HG03469 (cell line): ENCODE results near the gene TNFRSF8.

Experiments
- ATAC-seq: cut with Tn5 transposase; IDR thresholded peaks from one replicate; pipeline ENCODE4 v1.9.1; 2021; ENCODE audit warnings: mild to moderate bottlenecking, moderate library complexity, moderate number of reproducible peaks; ENCODE audit not compliant: unreplicated experiment

The TNFRSF8 gene

DNA sequence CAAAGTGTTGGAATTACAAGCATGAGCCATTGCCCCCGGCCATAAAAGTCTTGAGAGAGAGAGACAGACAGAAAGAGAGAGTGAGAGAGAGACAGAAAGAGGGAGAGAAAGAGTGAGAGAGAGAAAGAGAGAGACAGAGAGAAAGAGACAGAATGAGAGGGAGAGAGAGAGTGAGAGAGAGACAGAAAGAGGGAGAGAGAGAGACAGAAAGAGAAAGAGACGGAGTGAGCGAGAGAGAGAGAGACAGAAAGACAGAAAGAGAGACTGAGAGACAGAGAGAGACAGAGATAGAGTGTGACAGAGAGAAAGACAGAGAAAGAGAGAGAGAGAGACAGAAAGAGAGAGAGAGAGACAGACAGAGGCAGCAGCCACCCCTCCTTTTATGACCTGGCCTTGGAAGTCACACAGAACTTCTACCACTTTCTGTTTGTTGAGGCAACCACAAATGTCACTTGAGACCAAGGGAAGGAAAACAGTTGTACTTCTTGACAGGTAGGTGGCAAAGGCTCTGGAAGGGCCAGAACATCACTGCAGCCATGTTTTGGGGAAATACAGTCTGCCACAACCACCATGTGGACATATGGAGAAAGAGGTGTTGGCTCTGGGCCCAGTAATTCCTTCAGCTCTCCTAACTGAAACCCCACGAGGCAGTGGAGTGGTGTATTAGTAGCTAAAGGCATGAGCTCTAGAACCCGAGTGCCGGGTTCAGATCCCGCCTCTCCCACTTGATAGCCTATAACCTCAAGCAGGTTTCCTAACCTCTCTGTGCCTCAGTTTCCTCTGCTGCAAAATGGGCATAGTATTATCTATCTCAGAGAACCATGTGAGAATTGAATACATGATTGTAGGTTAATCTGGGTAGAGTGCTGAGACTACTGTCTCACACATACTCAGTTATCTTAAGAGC lies 50.6 kb downstream of the TNFRSF8 start:
- no peak for ATAC-seq

DNA sequence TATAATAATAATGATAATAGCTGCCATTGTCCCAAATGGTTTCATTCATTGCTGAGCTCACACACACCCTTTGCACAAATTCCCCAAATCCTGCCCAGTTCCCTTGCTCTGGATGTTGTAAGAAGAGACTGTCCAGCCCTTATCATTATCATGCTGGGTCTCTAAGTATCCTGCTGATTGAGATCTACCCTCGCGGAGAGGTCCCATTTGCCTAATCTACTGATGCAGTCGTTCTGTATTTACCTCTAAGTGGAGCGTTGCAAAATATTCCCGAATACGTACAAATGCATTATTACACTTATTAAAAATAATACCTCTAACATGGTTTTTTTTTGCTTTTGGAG lies 51.2 kb downstream of the TNFRSF8 start:
- ATAC-seq, result no peak

DNA sequence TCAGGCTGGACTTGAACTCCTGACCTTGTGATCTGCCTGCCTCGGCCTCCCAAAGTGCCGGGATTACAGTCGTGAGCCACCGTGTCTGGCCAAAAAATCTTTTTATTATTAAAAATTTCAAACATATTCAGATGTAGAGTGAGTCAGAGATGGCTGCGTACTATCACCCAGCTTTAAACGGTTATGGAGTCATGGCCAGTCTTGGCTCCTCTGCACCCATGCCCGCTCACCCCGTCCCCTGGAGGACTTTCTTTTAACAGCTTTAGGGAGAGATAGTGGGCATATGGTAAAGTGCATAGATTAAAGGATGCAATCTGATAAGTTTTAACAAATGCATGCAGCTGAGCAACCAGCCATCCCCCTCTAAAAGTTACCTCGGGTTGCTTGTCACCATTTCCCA lies 51.8 kb downstream of the TNFRSF8 start:
- no peak for ATAC-seq

DNA sequence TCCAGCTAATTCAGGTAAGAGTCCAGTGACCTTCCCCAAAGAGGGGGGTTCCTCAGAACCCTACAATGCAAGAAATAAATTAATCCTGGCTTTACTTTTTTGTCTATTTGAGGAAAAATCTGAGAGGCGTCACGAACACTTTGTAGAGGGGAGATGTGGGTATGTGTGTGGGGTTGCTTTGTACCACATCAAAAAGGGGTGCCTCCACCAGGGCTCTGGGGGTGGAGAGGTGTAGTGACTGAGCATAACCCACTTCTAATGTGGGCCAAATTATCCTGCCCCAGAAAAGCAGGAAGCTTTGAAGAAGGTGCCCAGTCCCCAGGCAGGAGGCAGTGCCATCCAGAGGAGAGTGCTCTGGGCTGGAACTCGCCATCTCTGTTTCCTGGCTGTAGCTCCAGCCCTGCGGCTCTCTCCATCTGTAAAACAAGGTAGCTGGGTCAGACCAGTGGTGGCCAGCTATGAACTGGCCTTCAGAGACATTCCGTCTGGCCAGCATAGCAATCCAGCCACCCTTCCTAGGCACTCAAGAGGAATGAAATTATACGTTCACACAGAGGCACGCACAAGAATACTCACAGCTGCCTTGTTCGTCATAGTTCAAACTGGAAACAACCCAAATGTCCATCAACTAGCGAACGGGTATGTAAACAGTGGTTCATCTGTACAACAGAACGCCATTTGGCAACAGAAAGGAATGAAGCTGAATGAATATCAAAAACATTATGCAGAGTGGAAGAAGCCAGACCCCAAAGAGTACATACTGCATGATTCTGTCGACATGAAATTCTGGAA lies 58.3 kb downstream of the TNFRSF8 start:
- ATAC-seq, result no peak

DNA sequence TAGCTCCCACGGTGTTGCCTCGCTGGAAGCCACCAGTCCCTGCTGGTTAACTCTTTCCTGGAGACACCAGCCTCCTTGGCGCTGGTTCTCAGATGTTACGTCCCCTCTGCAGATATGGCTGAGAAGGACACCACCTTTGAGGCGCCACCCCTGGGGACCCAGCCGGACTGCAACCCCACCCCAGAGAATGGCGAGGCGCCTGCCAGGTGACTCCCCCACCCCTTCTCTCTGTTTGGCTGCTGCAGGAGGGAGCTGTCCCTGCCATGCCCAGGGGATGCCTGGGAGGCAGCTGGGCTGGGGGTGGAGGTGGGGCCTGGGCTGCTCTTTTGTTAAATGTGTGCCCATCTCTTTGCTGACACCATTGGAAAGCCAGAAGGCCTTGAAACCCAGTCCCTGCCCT lies 60.1 kb downstream of the TNFRSF8 start:
- no peak for ATAC-seq

DNA sequence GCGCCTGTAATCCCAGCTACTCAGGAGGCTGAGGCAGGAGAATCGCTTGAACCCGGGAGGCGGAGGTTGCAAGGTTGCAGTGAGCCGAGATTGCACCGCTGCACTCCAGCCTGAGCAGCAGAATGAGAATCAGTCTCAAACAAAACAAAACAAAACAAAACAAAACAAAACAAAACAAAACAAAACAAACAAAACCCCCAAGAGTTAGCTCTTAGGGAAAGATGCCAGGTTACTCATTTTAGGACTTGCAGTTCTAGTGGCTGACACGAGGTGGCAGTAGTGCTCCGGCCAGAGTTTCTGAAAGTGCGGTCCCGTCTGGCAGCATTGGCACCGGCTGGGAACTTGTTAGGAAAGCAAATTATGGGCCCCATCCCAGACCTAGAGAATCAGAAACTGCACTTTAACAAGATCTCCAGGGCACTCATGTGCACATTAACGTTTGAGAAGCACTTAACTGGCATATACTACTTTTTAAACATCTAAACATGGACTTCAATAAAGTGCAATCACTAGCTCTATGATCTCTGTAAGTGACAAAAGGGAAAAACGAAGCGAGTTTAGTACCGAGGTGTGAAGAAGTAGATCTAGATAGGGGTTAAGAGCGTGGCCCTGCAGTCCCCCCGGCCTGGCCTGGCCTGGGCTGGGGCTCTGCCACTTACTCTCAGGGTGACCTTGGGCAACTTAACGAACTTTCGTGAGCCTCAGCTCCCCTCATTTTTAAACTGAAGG lies 61.8 kb downstream of the TNFRSF8 start:
- no peak for ATAC-seq

DNA sequence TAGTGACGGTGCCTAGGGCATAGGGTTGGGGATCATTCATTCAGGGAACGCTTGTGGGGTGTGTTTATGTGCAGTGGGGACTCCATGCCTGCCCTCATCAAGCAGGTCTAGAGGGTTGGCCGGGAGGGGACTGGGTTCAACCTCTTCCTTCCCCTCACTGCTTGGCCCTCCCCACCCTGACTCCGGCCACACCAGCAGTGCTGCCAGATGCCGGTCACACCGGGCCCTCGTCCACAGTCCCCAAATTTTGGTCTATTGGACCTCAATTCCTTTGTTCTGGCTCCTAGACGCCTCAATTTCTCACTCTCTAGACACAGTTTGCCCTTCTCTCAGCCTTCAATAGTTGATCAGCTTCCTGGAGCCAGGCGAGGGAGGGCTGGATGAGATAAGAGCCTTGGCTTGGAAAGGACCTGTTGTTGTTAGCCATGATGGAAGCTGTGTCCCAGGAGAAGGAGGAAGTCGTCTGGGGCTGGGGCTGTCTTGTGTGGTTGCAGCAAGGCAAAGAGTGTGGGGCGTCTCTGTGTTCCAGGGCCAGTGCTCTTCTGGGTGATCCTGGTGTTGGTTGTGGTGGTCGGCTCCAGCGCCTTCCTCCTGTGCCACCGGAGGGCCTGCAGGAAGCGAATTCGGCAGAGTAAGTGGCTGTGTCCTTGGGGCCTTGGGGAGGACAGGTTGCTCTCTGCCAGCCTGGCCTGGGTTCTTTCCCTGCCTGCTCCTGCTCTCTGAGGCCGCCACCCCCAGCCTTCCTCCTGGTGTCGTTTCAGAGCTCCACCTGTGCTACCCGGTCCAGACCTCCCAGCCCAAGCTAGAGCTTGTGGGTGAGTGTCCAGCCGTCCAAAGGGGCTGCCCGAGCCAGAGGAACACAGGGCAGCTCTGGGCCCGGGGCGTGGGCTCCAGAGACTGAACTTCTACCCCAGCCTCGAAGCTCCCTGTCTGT lies 62.6 kb downstream of the TNFRSF8 start:
- no peak for ATAC-seq

DNA sequence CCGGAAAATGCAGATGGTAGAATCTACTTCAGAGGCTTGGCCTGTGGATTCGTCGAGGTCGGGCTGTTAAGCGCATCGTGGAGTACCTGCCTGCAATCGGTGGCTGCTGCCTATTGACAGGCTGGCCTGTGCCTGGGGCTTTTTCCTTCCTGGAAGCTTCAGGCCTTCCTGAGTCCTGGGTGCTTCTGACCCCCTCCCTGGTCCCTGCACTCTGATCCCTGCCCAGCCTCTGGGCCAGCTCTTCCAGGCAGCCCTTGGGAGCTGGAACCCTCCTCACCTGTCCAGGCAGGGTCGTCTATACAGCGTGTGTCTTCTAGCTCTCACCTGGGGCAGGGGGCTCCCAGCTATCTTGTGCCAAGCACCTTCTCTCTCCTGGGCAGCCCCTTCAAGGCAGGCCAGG lies 63.7 kb downstream of the TNFRSF8 start:
- ATAC-seq, result no peak

DNA sequence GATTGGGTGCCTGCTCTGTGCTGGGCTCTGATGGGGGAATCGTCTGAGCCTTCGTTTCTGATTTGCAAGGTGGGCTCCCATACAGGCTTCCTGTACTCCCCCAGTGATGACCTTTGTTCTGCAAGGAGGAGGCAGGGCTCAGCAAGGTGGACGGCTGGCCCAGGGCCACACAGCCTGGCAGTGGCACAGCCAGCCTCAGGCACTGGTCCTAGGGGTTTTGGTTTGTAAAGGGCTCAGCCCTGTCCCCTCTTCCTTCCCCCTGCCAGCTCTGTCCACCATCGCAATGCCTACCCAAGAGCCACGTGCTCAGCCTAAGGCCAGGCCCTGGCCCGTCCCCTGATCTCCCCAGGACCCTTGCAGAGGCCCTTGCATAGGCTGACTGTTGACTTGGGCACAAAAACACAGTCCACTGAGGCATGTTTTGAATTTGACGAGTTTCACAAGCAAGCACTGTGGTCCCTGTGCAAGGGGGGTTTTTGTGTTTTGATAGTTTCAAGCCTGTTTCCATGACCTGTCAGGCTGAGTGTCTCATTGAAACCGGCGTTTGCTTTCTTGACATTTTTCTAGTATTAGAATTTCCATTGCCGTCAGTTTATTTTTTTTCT lies 64.2 kb downstream of the TNFRSF8 start:
- ATAC-seq, result no peak

DNA sequence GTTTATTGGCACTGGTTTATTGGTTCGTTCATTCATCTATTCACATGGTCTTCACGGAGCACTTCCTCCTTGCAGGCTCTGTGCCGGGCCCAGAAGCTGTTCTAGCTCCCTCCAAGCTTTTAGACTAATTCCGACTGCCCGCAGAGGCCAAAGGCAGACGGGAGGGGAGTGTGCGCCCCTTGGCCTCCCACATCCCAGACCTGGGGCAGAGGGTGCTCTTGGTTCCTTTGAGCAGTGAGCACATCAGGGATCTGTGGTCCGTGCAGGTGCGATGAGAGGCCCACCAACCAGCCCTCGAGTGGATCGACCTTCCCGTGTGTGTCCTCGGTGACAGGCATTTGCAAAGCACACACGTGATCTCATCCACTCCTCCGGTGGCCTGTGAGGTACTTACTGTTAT lies 65.0 kb downstream of the TNFRSF8 start:
- no peak for ATAC-seq

DNA sequence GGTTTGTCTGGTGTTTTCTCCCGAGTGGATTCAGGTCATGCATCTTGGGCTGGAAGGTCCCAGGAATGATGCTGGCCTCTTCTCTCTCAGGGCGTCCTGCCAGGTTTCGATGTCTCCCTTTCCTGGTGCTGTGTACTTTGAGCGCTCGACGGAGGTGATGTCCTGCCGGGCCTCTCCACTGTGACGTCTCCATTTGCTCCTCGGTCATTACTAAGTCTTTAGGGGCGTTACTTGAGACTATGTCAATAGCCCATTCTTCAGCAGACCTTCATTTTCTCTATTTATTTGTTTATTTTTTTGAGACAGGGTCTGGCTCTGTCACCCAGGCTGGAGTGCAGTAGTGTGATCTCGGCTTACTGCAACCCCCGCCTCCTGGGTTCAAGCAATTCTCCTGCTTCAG lies 66.5 kb downstream of the TNFRSF8 start:
- no peak for ATAC-seq

DNA sequence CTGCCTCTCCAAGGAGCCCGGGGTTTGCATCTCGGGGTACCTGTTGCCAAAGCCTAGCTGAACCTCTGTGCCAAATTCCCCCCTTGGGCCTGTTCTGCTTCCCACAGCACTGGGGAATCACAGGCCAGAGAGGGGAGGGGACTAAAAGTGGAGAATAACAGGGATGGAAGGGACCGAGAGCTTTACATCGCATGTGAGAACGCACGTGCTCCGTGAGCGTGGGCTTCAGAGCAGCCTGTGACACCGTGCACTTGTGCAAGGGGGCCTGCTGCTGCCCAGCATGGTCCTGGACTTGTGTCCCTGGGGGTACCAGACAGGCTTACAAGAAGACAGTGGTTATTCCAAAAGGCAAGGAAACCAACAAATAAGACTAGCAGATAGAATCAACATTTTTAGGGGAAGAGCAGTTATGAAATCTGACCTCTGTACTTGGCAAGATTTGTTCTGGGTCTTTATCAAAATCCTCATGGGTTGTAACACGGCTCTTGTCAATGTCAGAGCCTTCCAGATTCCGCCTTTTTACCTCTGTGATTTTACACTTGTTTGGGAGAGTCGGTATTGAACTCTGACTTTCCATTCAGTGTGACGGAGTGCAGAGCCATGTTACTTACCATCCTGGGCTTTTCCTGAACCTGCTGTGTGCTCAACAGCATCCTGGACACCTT lies 67.5 kb downstream of the TNFRSF8 start:
- ATAC-seq, result no peak

DNA sequence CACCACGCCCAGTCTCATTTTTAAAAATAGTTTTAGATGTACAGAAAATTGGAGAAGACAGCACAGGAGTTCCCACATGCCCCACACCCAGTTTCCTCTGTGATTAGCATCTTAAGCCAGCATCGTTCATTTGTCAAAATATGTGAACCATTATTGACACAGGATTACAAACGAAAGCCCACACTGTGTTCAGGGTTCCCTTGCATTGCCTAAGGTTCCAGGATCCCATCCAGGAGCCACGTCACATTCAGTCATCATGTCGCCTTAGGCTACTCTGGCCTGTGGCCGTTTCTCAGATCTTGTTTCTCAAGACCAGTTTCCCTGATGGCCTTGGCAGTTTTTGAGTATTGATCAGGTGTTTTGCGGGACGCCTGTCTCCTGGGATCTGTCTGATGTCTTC lies 69.0 kb downstream of the TNFRSF8 start:
- no peak for ATAC-seq

DNA sequence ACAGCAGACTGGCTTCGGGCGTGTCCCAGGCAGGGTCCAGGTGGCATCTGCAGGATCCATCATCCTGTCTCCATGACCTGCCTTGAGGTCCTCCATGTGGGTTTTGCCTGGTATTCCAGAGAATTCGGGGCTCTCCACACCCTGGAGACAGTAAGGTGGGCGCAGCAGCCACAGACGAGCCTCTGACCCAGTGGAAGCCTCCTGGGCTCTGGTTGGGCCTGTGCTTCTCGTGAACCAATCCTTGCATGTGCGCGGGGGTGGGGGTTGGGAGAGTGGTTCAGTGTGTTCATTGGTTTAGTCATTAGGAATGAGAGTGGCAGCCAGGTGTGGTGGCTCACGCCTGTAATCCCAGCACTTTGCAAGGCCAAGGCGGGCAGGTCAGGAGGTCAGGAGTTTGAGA lies 71.6 kb downstream of the TNFRSF8 start:
- ATAC-seq, result no peak

DNA sequence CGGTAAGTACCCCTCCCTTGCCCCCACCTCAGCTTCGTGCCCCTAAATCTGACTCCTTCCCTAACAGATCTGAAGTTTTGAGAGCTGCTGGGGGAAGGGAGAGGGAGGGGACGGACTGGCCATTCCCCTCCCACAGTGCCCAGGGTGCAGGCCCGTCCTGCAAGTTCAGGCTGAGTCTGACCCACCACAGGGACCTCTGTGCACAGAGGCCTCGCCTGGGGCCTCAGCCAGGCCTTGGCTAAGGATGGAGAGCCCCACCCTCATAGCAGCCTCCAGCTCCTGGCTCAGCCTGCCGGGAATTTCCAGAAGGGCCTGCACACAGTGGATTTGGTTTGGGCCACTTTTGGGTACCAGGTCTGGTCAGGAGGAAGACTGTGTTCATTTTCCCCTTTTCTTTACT lies 72.5 kb downstream of the TNFRSF8 start:
- no peak for ATAC-seq

DNA sequence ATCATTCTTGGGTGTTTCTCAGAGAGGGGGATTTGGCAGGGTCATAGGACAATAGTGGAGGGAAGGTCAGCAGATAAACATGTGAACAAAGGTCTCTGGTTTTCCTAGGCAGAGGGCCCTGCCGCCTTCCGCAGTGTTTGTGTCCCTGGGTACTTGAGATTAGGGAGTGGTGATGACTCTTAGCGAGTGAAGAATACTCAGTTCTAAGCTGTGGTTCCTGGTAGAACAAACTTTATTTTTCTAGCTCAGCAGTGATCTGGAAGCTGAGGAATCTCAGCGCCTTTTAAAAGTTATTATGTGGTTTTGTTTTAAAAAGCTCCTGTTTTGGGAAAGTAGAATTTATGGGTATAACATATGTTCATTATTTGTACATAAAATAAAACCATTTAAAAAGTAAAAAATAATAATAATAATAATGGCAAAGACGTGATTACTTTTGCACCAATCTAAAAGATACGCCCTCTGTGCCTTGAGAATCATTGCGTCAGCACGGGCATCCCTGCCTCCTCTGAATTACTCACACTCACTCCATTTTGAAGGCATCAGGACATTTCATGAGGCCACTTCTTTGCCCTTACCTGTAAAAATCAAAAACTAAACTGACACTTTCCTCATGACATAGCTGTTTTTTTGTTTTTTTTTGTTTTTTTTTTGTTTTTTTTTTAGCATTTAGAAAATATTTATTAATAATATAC lies 74.0 kb downstream of the TNFRSF8 start:
- ATAC-seq, result no peak

DNA sequence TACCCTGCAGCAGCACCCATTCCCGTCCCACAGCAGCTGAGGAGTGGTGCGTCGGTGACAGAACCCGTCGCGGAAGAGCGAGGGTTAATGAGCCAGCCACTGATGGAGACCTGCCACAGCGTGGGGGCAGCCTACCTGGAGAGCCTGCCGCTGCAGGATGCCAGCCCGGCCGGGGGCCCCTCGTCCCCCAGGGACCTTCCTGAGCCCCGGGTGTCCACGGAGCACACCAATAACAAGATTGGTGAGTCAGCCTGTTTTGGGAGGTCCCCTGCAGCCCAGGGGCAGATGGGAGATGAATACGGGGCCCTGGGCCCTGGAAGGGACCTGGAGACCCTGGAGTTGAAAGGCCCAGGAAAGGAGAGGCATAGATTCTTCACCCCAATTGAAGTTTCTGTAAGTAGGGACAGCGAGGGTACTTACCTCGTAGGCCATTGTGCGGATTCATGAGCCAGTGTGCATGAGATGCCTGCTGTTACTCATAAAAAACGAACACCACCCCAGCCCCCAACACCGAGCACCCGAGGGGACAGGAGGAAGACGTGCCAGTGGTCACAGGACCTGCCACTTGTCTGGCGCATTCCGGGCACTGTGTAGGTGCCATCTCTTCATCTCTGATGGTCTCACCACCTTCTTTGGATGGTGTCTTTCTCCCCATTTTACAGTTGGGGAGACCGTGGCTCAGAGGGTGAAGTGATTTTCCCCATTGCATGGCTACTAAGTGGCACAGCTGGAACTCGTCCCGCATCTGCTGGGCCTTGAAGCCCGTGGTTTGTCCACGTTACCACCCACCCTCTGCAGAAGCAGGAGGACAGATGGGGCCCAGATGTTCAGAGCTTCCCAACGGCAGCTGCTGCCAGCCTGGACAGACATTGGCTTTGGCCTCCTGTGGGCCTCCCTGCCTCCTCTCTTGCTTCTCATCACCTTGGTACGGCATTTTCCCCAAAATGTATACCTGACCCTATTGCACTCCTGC lies 75.4 kb downstream of the TNFRSF8 start:
- no peak for ATAC-seq

DNA sequence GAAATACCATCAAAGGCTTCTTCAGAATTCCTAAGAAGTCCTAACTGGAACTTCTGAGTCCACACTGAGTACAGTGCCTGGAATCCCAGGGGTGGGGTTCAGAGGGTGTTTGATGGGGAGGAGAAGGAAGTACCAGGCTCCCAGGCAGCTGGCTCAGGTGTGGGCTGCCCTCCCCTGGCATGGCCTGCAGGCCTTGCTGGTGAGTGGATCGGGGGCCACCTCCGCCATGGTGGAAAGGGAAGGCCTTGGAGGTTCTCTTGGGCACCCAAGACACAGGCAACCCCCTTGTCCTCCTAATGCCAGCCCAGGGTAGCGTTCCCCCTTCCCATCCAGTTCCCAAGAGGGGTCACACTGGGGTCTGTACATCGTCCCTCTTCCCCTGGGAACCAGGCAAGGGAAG lies 76.9 kb downstream of the TNFRSF8 start:
- ATAC-seq, result no peak
